ENCODE measurements around the gene CDC34.
"Not testable (repeated sequence)": the region's sequence is repeated elsewhere in the genome, so short reads cannot be mapped to it uniquely, and the experiment has no call there.

Gene CDC34

DNA sequence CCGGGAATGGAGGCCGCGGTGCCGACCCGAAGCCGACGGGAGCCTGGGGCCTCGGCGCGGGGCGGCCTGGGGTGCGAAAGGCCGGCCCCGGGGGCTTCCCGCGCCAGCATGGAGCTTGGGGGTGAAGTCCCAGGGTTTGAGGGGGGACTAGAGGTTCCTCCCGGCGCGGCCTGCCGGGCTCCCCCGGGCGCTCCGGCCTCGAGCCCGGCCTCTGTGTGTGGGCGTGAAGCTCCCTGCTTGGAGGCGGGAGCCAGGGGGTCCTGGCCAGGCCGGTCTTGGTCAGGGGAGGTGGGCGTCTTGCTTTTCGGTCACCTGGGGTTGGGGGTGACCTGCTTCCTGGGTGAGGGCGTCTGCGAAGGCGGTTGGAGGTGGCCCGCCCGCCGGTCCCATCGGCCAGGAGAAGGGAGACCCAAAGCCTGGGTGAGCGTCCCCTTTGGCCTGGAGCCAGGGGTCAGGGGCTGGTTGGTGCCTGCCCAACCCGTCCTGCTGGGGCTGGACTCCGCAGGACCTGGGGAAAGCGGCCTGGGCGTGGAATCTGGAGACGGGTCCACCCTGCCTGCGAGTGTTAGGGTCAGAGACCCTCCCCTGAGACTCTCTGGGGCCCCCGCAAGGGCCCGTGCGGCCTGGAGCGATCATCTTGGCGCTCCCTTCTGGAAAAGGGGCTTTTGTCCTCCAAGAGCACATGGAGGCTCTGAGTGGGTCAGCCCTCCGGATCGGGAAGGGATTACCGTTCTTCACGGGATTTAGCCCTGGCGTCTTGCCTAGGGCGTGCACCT, 41.4 kb downstream of the CDC34 start:
- DNase-seq (ENCODE audit: low read depth in 1 of 2, low spot score in 1 of 2) = no peak

DNA sequence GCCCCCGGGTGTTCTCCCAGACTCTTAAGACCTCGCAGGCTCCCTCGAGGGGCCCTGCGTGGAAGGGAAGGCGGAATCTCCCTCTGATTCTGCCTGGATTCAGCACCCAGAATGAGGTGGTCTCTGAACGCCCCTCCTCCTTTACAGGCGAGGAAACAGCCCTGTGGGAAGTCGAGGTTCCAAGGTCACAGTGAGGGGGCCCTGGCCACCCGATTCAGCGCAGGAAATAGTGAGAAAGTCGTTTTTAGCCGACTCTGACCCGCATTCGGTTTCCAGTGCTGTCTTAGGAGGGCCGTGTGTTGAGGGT, 41.9 kb downstream of the CDC34 start:
- DNase-seq (ENCODE audit: low read depth in 1 of 2, low spot score in 1 of 2) = no peak

DNA sequence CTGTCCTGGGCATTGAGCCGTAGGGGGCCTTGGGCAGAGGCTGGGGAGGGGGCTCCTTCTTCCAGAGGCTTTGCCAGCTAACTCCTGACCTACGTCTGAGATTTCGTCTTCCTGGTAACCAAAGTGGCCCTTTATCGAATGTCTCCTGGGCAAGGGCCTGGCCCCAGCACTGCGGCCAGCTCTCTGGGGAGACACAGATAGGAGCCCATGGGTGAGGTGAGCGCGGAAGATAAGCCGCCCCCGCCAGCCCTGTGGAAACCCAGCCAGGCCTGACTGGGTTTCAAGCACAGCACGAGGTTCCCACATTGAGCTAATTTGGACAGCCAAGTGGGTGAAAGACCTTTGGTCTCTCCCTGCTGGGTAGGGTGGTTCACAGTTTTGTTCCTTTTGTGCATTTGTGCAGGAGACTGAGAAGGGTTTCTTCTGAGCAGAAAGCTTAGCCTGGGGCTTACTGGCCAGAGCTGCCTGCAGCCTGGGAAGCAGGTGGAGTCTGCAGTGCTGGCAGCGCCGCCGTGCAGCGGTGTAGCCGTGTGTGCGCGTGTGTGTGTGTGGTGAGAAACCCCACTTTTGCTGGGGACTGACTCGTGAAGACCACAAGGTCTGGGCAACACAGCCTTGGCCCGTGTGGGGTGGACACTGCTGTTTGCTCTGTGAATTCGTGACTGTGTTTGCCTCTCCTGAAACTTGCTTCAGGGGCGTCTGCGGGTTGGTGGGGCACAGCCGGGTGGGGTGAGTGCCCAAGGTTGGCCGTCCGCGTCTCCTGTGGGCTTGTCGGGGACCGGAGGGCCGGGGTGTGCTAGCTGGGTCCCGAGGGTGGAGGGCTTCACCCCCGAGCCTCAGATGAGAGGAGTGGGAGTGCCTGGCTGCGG, 43.3 kb downstream of the CDC34 start:
- DNase-seq (ENCODE audit: low read depth in 1 of 2, low spot score in 1 of 2) = no peak

DNA sequence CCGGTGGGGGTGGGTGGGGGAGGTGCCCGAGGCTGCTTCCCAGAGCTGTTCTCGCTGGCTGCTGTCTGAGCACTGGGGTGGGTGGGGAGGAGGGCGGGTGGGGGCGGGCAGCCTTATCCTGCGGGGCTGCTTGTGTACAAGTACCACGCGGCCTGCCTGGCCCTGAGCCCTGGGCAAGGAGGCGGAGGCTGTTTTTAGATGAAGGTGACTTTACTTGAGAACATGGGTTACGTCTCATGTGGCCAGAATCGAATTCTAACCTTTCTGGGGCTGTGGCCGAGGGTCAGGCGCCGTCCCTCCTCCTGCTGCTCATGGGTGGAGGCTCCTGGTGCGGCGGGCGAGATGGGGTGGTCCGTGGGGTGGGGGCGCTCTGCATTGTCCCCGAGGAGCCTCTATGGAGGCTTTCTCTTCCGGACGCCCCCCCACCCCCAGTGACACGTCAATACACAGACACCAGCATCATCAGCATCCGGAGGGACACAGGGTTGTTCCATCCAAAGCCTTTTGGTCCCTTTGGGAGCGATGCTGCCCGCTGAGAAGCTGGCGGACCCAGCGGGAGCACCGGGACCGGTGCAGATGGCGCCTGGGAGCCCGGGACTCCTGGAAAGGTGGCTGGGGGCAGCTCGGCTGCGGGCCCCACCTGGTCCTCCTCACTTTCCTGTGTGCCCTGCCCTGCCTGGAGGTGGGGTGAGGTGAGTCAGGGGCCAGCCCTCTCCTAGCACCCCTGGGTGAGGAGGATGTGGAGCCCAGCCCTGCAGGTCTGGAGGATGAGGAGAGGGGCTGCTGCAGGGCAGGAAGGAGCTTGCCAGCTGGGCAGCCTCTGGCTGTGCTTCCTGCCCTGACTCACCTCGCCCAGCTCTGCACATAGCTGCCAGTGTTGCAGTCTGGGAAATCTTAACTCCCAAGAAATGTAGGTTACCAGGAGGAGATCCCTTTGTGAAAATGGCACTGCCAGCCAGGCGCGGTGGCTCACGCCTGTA, 44.3 kb downstream of the CDC34 start:
- DNase-seq (ENCODE audit: low read depth in 1 of 2, low spot score in 1 of 2) = no peak

DNA sequence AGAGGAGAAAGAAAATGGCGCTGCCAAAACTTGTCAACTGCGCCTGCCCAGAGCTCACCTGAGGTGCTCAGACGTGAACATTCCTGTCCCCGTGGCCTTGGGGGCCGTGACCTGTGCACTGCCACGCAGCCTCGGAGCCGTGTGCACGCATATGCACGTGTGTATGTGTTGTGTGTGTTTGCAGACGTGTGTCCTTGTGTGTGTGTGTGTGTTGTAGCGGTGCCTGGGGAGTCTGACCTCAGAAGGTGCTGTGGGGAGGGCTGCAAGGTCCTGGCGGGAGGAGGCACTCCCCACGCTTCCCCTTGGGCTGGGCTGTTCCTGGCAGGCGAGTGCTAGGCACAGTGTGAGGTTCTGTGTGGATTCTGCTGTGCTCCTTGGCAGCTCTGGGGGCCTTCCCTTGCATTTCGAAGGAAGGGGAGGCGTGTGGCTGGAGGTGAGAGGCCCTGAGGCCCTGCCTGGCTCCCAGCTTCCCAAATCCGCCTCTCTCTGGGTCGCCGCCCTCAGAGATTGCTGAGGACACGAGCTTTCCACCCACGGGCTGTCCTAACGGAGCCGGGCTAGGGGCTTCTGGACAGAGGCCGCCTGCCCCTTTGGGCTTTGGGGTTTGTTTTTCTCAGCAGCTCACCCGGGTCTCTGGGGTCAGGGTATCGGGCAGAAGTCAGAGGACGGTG, 45.3 kb downstream of the CDC34 start:
- DNase-seq (ENCODE audit: low read depth in 1 of 2, low spot score in 1 of 2) = no peak

DNA sequence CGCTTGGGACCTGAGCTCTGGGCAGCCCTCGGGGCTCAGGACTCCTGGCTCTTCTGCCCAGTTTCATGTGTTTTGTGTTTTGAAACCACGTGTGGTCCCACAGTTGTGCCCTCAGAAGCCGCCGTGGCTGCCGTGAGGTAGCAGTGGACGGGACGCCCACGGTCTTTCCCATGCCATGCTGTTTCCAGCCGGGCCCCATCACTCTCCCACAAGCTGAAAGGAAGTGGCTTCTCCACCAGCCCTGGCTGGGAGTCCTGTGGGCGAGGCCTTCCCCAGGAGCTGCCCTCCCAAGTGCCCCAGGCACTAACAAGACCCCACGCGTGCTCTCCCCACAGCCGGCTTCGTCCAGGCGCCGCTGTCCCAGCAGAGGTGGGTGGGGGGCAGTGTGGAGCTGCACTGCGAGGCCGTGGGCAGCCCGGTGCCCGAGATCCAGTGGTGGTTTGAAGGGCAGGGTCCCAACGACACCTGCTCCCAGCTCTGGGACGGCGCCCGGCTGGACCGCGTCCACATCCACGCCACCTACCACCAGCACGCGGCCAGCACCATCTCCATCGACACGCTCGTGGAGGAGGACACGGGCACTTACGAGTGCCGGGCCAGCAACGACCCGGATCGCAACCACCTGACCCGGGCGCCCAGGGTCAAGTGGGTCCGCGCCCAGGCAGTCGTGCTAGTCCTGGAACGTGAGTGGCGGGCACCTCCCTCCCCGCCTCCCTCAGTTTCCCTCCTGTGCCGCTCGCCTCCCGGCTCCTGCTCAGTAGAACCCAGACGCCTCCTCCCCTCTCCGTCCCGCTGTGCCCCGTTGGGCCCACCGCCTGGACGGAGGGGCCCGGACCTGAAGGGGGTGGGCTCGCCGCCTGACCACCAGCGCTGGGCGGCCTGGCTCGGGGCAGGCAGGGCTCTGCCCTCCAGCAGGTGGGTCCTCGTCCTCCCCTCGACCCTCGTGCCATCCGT, 46.2 kb downstream of the CDC34 start:
- no peak for DNase-seq (ENCODE audit: low read depth in 1 of 2, low spot score in 1 of 2)

DNA sequence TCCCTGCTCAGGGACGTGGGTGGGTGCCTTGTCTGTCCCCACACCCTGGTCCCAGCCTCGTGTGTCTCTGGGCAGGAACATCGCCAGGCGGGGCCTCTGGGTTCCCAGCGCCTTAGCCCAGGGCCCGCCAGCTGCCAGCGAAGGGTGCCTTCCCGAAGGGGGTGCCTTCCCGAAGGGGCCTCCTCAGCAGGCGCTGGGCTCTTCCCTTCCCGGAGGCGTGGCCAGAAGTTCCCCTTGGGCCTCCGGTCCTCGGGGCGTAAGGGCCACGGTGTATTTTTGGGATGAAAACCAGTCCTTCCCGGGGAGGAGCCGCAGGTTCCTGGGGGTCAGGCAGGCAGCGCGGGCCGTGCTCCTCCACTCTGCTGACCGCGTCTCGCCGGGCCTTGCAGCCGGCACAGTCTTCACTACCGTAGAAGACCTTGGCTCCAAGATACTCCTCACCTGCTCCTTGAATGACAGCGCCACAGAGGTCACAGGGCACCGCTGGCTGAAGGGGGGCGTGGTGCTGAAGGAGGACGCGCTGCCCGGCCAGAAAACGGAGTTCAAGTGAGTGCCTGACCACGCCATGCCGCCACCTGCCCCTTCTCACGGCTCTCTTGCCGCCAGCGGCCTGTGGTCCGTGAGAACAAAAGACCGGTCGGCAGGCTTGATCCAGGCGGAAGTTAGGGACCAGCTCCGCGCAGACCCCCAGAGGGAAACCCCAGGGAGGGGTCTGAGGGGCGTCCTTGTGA, 47.7 kb downstream of the CDC34 start:
- no peak for DNase-seq (ENCODE audit: low read depth in 1 of 2, low spot score in 1 of 2)

DNA sequence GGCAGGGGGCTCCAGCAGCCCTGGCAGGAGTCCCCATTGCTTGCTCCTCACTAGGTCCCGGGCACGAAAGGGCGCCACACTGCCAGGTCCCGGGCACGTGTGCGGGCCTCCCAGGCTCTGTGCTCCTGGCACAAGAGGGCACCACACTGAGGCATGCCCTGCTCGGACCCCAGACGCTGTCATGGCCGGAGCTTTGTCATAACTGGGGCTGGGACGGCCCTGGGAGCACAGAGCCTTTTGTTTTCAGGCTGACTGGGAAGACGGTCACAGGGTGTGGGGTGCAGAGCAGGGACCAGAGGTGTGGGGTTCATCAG, 48.2 kb downstream of the CDC34 start:
- DNase-seq (ENCODE audit: low read depth in 1 of 2, low spot score in 1 of 2) = no peak

DNA sequence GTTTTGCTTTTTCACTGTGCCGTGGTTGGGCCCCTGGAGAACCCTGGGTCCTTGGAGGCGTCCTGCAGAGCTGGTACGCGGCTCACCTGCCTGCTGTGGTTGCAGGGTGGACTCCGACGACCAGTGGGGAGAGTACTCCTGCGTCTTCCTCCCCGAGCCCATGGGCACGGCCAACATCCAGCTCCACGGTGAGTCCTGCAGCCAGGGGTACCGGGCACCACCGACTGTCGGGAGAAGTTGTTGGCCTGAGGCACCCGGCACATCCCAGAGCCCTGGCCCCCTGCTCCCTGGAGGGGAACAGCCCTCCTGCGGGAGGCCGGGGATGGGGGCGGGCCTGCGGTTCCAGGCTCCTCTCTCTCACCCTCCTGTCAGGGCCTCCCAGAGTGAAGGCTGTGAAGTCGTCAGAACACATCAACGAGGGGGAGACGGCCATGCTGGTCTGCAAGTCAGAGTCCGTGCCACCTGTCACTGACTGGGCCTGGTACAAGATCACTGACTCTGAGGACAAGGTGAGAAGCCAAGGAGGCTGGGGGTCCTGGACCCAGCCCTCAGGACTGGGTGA, 48.8 kb downstream of the CDC34 start:
- DNase-seq (ENCODE audit: low read depth in 1 of 2, low spot score in 1 of 2) = no peak

DNA sequence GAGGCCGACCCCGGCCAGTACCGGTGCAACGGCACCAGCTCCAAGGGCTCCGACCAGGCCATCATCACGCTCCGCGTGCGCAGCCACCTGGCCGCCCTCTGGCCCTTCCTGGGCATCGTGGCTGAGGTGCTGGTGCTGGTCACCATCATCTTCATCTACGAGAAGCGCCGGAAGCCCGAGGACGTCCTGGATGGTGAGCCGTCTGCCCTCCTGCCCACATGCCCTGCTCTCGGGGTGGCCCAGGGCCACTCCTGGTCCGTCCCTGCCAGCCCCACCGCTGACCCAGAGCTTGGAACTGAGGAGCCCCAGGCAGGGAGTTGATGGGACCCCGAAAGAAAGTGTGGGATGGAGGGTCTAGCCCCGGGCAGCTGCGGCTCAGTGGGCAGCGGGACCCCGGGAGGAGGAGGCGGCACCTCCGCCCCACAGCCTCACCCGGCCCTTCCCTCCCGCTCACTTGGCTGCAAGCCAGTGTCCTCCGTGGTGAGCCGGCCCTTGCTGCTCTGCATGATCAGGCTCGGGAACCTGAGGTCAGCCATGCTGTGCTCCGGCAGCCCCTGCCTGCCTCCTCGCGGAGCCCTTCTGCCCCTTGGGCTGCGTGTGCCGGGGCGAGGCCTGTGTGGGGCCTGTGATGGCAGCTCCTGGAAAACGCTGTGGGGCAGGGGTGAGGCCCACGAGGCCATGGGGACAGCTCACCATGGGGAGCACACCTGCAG, 50.0 kb downstream of the CDC34 start:
- no peak for DNase-seq (ENCODE audit: low read depth in 1 of 2, low spot score in 1 of 2)

DNA sequence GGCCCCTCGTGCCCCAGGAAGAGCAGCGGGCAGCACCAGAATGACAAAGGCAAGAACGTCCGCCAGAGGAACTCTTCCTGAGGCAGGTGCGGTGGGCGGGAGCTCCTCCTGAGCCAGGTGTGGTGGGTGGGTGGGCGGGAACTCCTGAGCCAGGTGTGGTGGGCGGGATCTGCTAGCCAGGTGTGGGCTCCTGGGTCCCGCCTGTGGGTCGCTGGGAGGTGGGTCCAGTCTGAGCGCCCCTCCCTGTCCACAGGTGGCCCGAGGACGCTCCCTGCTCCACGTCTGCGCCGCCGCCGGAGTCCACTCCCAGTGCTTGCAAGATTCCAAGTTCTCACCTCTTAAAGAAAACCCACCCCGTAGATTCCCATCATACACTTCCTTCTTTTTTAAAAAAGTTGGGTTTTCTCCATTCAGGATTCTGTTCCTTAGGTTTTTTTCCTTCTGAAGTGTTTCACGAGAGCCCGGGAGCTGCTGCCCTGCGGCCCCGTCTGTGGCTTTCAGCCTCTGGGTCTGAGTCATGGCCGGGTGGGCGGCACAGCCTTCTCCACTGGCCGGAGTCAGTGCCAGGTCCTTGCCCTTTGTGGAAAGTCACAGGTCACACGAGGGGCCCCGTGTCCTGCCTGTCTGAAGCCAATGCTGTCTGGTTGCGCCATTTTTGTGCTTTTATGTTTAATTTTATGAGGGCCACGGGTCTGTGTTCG, 51.1 kb downstream of the CDC34 start:
- no peak for DNase-seq (ENCODE audit: low read depth in 1 of 2, low spot score in 1 of 2)

DNA sequence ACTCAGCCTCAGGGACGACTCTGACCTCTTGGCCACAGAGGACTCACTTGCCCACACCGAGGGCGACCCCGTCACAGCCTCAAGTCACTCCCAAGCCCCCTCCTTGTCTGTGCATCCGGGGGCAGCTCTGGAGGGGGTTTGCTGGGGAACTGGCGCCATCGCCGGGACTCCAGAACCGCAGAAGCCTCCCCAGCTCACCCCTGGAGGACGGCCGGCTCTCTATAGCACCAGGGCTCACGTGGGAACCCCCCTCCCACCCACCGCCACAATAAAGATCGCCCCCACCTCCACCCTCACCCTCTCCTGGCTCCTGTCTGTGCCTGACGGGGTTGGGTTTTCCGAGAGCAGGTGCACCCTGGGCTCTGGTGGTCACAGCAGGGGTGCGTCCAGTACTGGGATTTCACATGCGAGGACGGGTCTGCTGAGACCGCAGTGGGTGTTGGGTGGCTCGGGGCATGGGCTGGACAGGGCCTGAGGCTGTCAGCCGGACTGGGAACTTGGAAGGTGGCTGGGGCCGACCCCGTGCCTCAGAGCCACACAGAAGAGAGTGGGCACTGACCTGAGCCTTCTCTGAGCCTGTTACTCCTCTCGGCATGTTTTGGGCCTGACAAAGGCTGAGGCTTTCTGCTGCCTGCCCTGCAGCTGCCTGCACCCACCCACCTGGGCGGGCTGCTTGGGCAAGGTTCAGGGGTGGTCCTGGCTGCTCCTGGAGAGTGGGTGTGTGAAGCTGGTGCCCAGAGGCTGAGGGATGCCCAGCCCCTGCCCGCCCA, 51.8 kb downstream of the CDC34 start:
- DNase-seq (ENCODE audit: low read depth in 1 of 2, low spot score in 1 of 2) = no peak

DNA sequence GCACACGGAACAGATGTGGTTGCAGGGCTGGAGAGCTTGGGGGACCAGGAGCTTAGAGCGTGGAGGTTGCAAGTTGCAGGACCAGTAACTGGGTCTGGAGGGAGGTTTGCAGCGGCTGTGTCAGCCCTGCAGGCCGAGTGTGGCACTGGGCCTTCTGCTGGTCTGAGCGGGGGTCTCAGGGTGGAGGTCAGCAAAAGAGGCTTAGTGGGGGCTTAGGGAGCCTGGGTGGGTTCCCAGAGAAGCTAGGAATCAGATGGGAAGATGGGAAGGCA, 52.3 kb downstream of the CDC34 start:
- no peak for DNase-seq (ENCODE audit: low read depth in 1 of 2, low spot score in 1 of 2)

DNA sequence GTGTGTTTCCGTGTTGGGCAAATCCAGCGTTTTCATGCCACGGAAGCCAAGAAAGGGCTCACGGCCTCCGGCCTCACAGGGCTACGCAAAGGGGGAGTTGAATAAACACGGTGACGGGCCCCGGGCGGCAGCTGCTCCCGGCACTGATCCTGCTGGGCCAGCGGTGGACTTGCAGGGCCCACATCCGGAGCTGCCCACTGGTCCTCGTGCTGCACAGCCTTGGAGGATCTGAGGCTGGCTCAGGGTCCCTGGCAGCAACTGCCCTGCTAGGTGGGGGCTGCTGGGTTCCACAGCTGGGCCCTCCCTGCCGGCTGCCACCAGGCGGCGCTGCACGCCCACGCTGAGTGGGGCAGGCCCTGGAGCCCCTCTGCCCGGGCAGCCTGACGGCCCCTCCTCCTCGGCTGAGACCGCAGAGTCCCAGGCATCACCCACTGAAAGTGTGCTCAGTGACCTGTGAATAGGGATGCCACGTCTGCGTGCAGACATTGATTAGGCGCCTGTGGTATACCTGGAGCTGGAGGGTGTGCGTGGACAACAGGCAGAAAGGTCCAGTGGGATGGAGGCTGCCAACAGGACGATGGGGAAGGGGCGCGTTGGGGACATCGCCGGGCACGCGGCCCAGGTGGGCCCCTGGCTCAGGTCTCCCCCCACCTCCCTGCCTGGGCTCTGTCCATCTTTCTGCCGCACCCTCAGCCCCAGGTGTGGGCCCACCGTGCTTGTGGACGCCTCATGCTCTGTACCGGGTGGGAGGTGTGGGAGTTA, 52.9 kb downstream of the CDC34 start:
- peak; percentile 51 to 56 for DNase-seq (ENCODE audit: low read depth in 1 of 2, low spot score in 1 of 2)

DNA sequence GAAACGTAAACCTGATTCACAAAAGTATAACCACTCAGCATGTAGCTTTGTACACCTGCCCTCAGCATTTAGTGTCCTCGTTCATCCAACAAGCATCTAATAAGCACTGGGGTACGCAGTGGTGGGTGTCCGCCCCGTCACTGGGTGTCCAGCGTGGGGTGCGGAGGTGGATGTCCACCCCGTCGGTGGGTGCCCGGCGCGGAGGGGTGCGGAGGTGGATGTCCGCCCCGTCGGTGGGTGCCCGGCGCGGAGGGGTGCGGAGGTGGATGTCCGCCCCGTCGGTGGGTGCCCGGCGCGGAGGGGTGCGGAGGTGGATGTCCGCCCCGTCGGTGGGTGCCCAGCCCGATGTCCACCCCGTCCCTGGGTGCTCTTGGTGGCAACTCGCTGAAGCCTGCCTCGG, 53.6 kb downstream of the CDC34 start:
- DNase-seq (ENCODE audit: low read depth in 1 of 2, low spot score in 1 of 2) = not testable (repeated sequence)

DNA sequence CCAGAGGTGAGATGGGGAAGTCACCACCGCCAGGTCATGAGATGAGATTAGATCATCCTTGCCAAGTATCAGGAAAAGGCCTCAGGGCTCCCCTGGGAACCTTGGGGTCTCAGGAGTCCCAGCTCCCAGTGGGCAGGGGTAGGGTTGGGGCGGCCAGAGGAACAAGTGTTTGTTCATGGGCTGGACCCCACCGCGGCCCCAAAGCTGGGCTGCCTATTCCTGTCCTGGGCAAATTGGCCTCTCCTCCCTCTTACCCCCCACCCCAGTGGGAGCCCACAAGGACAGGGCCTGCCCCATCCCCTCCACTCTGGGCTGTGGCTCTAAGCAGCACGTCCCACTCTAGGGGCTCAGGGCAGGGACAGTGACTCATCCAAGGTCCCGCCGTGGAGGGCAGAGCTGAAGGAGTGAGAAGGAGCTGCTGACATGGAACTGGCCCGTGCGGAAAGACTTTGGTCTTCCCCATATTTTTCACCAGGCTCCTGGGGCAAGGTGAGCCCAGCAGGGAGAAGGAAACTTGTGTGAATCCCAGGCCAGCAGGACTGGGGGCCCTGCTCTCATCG, 54.1 kb downstream of the CDC34 start:
- DNase-seq (ENCODE audit: low read depth in 1 of 2, low spot score in 1 of 2) = no peak

Data from activated T-helper 1 cell treated with anti-CD3 and anti-CD28 coated beads, Interleukin-2, amount 50 U/mL, for 16 hours (primary cell).